C4-2B (cell line): ENCODE results near the gene GRAP2.

Source experiments
- H3K27ac ChIP-seq: fragments of 450-650 bp; 2 replicates; pipeline ENCODE4 v1.5.1; 2017
- ZFX ChIP-seq: fragments of 450-650 bp; IDR thresholded peaks from 2 replicates; pipeline ENCODE4 v1.6.1; 2017
- TF ChIP-seq, protein P1 (sequence below): fragments of 450-650 bp; conservative IDR thresholded peaks from 2 replicates; pipeline ENCODE4 v1.5.1; 2017; ENCODE audit warnings: mild to moderate bottlenecking

The GRAP2 gene

DNA sequence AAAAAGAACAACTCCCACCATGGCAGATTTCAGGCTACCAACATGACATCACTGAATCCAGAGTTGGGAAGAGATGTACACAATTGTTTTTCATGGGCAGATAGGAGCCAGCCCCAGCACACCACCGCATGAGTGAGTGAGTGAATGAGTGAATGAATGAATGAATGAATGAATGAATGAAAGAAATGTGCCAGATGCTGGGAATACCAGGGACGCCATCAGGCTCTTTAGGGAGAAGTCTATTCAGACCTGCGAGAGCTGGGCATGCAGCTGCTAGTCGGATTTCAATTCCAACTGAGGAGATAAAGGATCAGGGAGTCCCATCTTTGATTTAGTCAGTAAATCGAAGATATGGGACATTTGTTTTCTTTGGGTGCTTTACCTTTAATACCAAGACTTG is 78.6 kb downstream of the GRAP2 start:
- TF ChIP-seq, protein P1, sequence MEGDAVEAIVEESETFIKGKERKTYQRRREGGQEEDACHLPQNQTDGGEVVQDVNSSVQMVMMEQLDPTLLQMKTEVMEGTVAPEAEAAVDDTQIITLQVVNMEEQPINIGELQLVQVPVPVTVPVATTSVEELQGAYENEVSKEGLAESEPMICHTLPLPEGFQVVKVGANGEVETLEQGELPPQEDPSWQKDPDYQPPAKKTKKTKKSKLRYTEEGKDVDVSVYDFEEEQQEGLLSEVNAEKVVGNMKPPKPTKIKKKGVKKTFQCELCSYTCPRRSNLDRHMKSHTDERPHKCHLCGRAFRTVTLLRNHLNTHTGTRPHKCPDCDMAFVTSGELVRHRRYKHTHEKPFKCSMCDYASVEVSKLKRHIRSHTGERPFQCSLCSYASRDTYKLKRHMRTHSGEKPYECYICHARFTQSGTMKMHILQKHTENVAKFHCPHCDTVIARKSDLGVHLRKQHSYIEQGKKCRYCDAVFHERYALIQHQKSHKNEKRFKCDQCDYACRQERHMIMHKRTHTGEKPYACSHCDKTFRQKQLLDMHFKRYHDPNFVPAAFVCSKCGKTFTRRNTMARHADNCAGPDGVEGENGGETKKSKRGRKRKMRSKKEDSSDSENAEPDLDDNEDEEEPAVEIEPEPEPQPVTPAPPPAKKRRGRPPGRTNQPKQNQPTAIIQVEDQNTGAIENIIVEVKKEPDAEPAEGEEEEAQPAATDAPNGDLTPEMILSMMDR, result no peak
- no peak for TF ChIP-seq ZFX
- no peak overlapping the region for H3K27ac ChIP-seq

DNA sequence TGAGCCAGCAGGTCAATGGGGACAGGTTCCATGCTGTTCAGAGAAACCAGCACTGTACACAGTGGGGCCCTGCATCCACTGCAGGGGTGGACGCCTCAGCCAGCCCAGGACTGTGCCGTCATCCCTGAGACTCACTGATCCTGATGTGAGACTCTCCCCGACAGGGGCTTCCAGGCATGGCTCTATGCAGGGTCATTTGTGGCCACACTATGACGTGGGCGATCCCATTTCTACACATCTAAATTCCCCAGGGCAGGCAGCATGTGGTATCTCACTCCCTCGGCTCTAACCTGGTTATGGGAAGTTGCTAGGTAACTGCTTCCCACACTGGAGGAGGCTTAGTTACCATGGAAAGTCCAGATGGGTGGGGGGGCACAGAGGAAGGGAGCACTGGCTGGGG is 79.7 kb downstream of the GRAP2 start:
- TF ChIP-seq, protein P1, result no peak
- no peak for TF ChIP-seq ZFX
- H3K27ac ChIP-seq, result no peak overlapping the region

DNA sequence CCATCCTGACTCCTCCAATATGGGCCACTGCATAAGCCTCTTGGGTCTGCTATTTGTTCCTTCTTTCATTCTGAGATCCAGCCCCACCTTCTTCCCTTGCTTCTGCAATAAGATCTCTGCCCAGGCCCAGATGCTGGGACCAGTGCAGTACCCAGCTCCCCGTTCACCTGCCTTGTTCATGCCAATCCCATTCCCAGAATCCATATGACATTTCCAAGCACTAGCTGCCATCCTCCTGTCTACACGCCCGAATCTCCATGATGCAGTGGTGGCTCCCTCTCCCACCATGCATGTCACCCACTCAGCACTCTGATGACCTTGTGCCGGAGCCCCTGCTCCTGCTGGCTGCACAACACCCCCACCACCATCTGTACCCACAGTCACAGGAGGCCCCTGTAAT is 82.5 kb downstream of the GRAP2 start:
- H3K27ac ChIP-seq, result no peak overlapping the region
- TF ChIP-seq, protein P1, result no peak
- no peak for TF ChIP-seq ZFX

DNA sequence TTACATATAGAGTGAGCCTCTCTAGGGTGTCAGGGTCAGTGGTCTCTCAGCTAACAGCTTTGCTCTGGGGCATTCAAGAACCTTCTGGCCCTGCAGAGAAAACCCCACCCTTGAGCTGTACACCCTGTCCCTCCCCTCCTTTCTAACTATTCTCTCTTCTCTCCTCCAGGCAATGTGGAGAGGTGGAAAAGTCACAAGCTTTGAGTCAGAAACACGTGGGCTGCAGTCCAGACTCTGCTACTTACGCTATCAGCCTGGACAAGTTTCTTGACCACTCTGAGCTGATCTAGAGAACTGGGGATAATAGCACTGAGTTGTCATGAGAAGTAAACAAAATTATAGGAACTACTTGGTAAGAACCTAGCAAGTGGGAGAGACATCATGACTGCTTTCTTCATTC is 83.1 kb downstream of the GRAP2 start:
- TF ChIP-seq ZFX, result no peak
- TF ChIP-seq, protein P1, result no peak
- H3K27ac ChIP-seq, result no peak overlapping the region

DNA sequence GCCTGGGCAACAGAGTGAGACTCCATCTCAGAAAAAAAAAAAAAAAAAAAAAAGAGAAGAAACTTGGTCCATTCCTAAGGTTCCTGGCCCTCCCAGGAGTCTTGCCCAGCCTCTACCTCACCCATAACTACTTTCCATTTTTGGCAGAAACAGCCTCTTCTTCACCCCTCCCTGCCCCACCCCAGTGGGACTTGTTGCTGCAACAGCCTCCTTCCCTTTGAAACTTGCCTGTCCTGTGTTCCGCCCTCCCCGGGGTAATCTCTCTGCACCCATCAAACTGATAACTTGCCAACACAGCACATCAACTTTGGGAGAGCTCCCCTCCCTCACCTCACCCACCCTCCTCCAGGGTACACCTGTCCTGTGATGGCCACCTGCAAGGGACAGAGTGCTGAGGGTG is 83.9 kb downstream of the GRAP2 start:
- H3K27ac ChIP-seq, result no peak overlapping the region
- TF ChIP-seq, protein P1, result no peak
- TF ChIP-seq ZFX, result no peak

DNA sequence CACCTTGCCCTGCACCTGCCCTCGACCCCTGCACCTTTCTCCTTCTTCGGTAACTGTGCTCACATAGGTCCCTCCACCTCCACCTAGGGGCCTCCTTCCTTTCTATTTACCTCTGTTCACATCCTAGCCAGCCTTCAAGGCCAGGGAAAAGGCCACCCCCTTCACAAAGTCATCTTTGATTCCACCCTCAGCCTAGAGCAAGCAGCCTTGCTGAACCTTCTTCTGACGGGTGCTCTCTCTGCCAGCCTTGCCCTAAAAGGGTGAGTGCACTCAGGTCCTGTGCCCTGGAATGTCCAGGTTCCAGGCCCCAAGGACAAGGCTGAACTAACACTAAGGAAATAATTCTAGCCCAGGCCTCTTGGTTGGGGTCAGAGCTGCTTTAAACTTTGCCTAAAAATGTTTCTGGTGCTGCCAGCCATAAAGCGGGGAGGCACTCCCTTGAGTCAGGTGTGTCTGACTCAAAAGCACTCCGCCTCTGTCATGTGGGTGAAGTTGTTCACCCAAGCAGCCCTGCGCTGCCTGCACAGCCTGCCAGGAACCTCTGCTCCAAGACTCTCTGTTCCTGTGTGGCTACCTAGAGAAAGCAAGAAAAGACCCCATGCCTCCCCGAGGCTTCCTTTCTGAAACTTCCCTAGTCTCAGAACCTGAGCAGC is 84.6 kb downstream of the GRAP2 start:
- TF ChIP-seq, protein P1, result no peak
- TF ChIP-seq ZFX, result no peak
- no peak overlapping the region for H3K27ac ChIP-seq

DNA sequence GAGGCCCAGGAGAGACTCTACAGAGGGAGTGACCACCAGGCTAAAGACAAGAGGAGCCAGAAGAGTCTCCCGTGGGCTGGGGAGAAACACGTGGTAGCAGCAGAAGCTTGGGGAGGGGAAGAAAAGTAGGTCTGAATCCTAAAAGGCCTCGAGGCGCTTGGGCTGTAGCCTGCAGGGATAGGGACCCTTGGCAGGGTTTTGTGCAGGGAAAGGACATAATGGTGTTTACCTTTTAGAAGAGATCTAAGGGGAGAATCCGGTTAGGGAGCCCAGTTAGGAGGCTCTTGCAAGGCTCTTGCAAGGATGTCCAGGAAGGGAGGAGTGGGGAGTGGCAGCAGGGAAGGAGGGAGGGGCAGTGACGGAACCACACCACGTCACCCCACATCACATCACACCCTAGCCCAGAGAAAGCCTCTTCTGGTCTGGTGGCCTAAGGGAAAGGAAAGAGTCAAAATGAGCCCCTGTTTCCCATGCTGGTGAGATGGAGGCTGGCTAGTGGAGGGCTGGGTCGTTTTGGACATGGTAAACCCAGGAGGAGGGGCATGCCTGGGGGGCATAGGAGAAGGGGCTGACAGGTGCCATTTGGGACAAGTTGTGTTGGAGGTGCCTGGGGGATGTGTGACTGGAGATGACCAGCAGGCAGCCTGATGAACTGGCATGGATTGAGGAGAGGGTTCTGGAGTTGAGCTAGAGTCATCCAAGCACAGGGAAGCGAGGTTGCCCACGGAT is 87.7 kb downstream of the GRAP2 start:
- TF ChIP-seq, protein P1, result no peak
- no peak for TF ChIP-seq ZFX
- no peak overlapping the region for H3K27ac ChIP-seq
